Heart left ventricle (tissue), 13 donors: Measurements from ENCODE around the gene KRR1.

Experiments
- POLR2A ChIP-seq, 2 donors: fragments of 450-650 bp; IDR thresholded peaks; one replicate each; pipeline ENCODE4 v1.6.1; 2017; ENCODE audit warnings: antibody characterized with exemption in 2 of 2, mild to moderate bottlenecking in 2 of 2, moderate library complexity in 2 of 2
- TF ChIP-seq, protein P1 (sequence below), 12 donors: fragments of 200-600 bp; sonication (generic) in 4 of 12; IDR thresholded peaks; one replicate each; pipeline versions ENCODE4 v1.5.0 to v1.8.0; 2018 to 2022; ENCODE audit warnings: antibody characterized with exemption in 12 of 12, mild to moderate bottlenecking in 5 of 12
- donor health status: ischemic (EF 13 %, LVEDD 7.1; RV severe dilation, severe dysfunction).
- donor health status: DM: no; HTN: yes; CAD: no.
- donor health status: DM: no; HTN: no; CAD: no.
- donor health status: ischemic (EF 25% LVEDD 6.9; RV normal size, moderate dysfunction).
- donor health status: ischemic (EF 25% LVEDD 5.7; RV mildly dilated, moderate dysfunction).
- donor health status: ischemic (EF 35%, LVEDD 5.7; RV mildly dilated, moderate dysfunction).
- donor health status: nonischemic (EF 11% LVEDD 7.7; RV severe dilation, severe dysfunction).
- donor health status: DM: yes; HTN: yes; CAD: no.
- donor health status: PGD.
- donor health status: ischemic (EF 29% LVEDD 5.4; RV normal size, mild dysfunction).
- donor health status: nonischemic (EF 23%, LVEDD 6.1; RV moderate dilation, normal function).

DNA sequence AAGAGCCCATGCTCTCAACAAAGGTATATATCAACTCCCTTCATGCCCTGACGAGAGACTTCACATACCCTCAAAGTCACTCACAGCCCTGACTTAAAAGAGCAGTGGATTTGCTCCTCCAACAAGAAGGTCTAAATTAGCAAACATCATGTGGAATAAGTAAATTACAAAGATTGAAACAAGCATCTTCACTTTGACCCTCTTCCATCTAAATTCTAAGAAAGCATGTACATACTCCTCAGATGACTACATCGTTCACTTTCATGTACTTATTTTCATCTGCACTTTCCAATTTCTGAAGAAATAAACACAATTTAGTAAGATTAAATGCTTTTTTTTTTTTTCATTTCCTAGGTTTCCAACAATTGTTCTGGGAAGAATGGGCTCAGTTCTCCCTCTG is 38.6 kb upstream of the KRR1 start:
- TF ChIP-seq, protein P1, sequence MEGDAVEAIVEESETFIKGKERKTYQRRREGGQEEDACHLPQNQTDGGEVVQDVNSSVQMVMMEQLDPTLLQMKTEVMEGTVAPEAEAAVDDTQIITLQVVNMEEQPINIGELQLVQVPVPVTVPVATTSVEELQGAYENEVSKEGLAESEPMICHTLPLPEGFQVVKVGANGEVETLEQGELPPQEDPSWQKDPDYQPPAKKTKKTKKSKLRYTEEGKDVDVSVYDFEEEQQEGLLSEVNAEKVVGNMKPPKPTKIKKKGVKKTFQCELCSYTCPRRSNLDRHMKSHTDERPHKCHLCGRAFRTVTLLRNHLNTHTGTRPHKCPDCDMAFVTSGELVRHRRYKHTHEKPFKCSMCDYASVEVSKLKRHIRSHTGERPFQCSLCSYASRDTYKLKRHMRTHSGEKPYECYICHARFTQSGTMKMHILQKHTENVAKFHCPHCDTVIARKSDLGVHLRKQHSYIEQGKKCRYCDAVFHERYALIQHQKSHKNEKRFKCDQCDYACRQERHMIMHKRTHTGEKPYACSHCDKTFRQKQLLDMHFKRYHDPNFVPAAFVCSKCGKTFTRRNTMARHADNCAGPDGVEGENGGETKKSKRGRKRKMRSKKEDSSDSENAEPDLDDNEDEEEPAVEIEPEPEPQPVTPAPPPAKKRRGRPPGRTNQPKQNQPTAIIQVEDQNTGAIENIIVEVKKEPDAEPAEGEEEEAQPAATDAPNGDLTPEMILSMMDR (IDR thresholded peaks at IDR 0.05) = no peak
- TF ChIP-seq POLR2A (IDR thresholded peaks at IDR 0.05) = no peak
